IPS-18c (cell line): ENCODE data around the gene CNOT2.

ENCODE experiments used
- H3K4me3 ChIP-seq: 2 replicates; pipeline ENCODE4 v1.7.0; 2013; ENCODE audit warnings: low read depth, mild to moderate bottlenecking, low read length, moderate library complexity; ENCODE audit not compliant: insufficient read depth
- H3K9me3 ChIP-seq: one replicate; pipeline ENCODE4 v1.6.1; 2013; ENCODE audit warnings: mild to moderate bottlenecking, low read length, moderate library complexity; ENCODE audit not compliant: control insufficient read depth, insufficient read depth

CNOT2 gene

GRCh38 chr12:70242695-70243509, at the start of gene CNOT2:
TSS of gene CNOT2 (plus strand) at chr12:70243433. CDS start at chr12:70278227, 34,794 bp downstream.
- Histone ChIP-seq H3K9me3 (peaks cover 3% of the 10 kb centered on the region), H3K4me3 (peak within 1 kb of the TSS; percentile 95)

GRCh38 chr12:70194076-70194475, 49.2 kb upstream of the CNOT2 start:
- H3K4me3 ChIP-seq, result no peak overlapping the region
- H3K9me3 ChIP-seq, result no peaks in the 10 kb centered on the region

- Histone ChIP-seq H3K9me3 (no peaks in the 10 kb centered on the region), H3K4me3 (no peak overlapping the region)
These were observed 46.4 kb upstream of the CNOT2 start for GRCh38 chr12:70196811-70197281.

- H3K4me3 ChIP-seq, result no peak overlapping the region
- H3K9me3 ChIP-seq, result no peaks in the 10 kb centered on the region
These were observed 45.9 kb upstream of the CNOT2 start for GRCh38 chr12:70197345-70197744.

- Histone ChIP-seq H3K9me3 (no peaks in the 10 kb centered on the region), H3K4me3 (no peak overlapping the region)
These were observed 29.5 kb upstream of the CNOT2 start for GRCh38 chr12:70213707-70214106.

- H3K9me3 ChIP-seq, result no peaks in the 10 kb centered on the region
- no peak overlapping the region for H3K4me3 ChIP-seq
These were observed 28.1 kb upstream of the CNOT2 start for GRCh38 chr12:70214972-70215617.

- Histone ChIP-seq H3K9me3 (no peaks in the 10 kb centered on the region), H3K4me3 (no peak overlapping the region)
These were observed 25.8 kb upstream of the CNOT2 start for GRCh38 chr12:70217416-70217815.

- Histone ChIP-seq H3K4me3 (no peak overlapping the region), H3K9me3 (no peaks in the 10 kb centered on the region)
These were observed 21.6 kb upstream of the CNOT2 start for GRCh38 chr12:70221626-70222025.

- Histone ChIP-seq H3K4me3 (no peak overlapping the region), H3K9me3 (no peaks in the 10 kb centered on the region)
These were observed 15.3 kb upstream of the CNOT2 start for GRCh38 chr12:70227911-70228310.

GRCh38 chr12:70230934-70231606, 12.2 kb upstream of the CNOT2 start:
- no peak overlapping the region for H3K4me3 ChIP-seq
- no peaks in the 10 kb centered on the region for H3K9me3 ChIP-seq

- Histone ChIP-seq H3K9me3 (no peaks in the 10 kb centered on the region), H3K4me3 (no peak overlapping the region)
These were observed 6.2 kb upstream of the CNOT2 start for GRCh38 chr12:70236990-70237389.

GRCh38 chr12:70240673-70241072, 2.6 kb upstream of the CNOT2 start:
- H3K9me3 ChIP-seq, result peaks cover 3% of the 10 kb centered on the region
- H3K4me3 ChIP-seq, result no peak overlapping the region

- H3K4me3 ChIP-seq, result 0 out of 2 replicates have a peak overlapping the region, but pooled peaks have one; percentile 95
- H3K9me3 ChIP-seq, result peaks cover 3% of the 10 kb centered on the region
These were observed 1.4 kb upstream of the CNOT2 start for GRCh38 chr12:70241845-70242244.

- H3K4me3 ChIP-seq, result peak overlapping the region; percentile 95
- peaks cover 3% of the 10 kb centered on the region for H3K9me3 ChIP-seq
These were observed 508 bp downstream of the CNOT2 start for GRCh38 chr12:70243510-70244371.

GRCh38 chr12:70244409-70244808, 1.2 kb downstream of the CNOT2 start:
- H3K4me3 ChIP-seq, result peak overlapping the region; percentile 95

GRCh38 chr12:70245458-70245857, 2.2 kb downstream of the CNOT2 start:
- Histone ChIP-seq H3K9me3 (peaks cover 3% of the 10 kb centered on the region), H3K4me3 (no peak overlapping the region)

More at GRCh38 chr12:70244409-70244808, 1.2 kb downstream of the CNOT2 start:
- peaks cover 3% of the 10 kb centered on the region for H3K9me3 ChIP-seq

- H3K4me3 ChIP-seq, result no peak overlapping the region
- H3K9me3 ChIP-seq, result peaks cover 3% of the 10 kb centered on the region
These were observed 3.3 kb downstream of the CNOT2 start for GRCh38 chr12:70246580-70246979.
